Measurements from ENCODE around the gene TERF2IP. TPM values are rescaled to one million over a fixed set of nuclear protein-coding genes. Genes with fewer than 3 reads are reported as not detected.

The TERF2IP gene
- total and polyA plus RNA-seq, 9 of the 15 experiments (the other 6 are each of a cell fraction or from before 2014, with no cell fraction given): 14.5 to 64.2 (median 47.0) TPM

DNA sequence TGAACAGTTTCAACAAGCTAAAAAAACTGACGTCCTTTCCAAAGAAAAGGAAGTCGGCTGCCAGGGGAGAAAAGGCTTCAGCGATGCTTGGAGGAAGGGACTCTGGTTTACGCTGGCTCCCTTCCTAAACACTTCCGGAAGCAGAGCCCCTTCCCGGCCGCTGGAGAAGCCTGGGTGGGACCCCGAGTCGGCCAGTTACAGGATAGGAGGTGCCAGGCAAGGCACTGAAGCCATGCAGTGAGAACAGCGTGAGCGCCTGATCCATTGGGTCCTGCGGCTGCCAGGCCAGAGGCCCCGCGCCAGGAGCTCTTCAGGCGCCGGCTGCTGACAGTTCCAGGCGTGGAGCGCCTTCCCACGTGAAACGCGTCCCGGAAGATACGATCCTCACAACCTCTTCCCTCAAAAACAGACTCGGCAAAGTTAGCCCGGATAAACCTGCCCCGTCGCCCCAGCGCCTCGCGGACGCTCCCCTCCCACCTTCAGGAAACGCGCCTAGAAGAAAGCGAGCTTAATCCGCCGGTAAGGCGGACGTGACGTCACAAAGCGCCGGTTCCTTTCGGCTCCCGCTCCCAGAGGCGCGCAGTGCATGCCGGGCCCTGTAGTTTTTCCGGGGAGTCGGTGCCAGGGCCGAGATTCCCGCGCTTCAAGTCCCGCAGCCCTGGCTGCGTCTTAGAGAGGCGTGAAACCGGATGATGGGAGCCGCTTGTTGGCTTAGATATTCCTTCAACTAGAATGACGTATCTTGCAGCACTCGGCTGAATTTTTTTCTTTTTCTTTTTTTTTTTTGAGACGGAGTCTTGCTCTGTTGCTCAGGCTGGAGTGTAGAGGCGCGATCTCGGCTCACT is 24.6 kb upstream of the TERF2IP start, which contains the start of gene ADAT1 (continued):
- TF ChIP-seq, protein P1, sequence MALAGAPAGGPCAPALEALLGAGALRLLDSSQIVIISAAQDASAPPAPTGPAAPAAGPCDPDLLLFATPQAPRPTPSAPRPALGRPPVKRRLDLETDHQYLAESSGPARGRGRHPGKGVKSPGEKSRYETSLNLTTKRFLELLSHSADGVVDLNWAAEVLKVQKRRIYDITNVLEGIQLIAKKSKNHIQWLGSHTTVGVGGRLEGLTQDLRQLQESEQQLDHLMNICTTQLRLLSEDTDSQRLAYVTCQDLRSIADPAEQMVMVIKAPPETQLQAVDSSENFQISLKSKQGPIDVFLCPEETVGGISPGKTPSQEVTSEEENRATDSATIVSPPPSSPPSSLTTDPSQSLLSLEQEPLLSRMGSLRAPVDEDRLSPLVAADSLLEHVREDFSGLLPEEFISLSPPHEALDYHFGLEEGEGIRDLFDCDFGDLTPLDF (CRISPR knock-in tag; IDR thresholded peaks at IDR 0.05): peak; percentile 92
- TF ChIP-seq NFIX (CRISPR knock-in tag; IDR thresholded peaks at IDR 0.05; ENCODE audit: low read depth): no peak
- no peak for TF ChIP-seq IRF2 (CRISPR knock-in tag; IDR thresholded peaks at IDR 0.05)
- TF ChIP-seq, protein P2, sequence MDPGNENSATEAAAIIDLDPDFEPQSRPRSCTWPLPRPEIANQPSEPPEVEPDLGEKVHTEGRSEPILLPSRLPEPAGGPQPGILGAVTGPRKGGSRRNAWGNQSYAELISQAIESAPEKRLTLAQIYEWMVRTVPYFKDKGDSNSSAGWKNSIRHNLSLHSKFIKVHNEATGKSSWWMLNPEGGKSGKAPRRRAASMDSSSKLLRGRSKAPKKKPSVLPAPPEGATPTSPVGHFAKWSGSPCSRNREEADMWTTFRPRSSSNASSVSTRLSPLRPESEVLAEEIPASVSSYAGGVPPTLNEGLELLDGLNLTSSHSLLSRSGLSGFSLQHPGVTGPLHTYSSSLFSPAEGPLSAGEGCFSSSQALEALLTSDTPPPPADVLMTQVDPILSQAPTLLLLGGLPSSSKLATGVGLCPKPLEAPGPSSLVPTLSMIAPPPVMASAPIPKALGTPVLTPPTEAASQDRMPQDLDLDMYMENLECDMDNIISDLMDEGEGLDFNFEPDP (CRISPR knock-in tag; IDR thresholded peaks at IDR 0.05): no peak
- no peak for TF ChIP-seq ETS2 (tag; IDR thresholded peaks at IDR 0.05; ENCODE audit: borderline replicate concordance, poor library complexity, severe bottlenecking)
- TF ChIP-seq RNF2 (IDR thresholded peaks at IDR 0.05): peak; percentile 35; the same call in 1 of the 2 replicates
- TF ChIP-seq PRMT5 (CRISPR knock-in tag; IDR thresholded peaks at IDR 0.05): no peak
- no peak for TF ChIP-seq KDM1A (IDR thresholded peaks at IDR 0.05)
- TF ChIP-seq, protein P3, sequence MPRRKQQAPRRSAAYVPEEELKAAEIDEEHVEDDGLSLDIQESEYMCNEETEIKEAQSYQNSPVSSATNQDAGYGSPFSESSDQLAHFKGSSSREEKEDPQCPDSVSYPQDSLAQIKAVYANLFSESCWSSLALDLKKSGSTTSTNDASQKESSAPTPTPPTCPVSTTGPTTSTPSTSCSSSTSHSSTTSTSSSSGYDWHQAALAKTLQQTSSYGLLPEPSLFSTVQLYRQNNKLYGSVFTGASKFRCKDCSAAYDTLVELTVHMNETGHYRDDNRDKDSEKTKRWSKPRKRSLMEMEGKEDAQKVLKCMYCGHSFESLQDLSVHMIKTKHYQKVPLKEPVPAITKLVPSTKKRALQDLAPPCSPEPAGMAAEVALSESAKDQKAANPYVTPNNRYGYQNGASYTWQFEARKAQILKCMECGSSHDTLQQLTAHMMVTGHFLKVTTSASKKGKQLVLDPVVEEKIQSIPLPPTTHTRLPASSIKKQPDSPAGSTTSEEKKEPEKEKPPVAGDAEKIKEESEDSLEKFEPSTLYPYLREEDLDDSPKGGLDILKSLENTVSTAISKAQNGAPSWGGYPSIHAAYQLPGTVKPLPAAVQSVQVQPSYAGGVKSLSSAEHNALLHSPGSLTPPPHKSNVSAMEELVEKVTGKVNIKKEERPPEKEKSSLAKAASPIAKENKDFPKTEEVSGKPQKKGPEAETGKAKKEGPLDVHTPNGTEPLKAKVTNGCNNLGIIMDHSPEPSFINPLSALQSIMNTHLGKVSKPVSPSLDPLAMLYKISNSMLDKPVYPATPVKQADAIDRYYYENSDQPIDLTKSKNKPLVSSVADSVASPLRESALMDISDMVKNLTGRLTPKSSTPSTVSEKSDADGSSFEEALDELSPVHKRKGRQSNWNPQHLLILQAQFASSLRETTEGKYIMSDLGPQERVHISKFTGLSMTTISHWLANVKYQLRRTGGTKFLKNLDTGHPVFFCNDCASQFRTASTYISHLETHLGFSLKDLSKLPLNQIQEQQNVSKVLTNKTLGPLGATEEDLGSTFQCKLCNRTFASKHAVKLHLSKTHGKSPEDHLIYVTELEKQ (CRISPR knock-in tag; IDR thresholded peaks at IDR 0.05): no peak
- no peak for TF ChIP-seq PHTF2 (CRISPR knock-in tag; IDR thresholded peaks at IDR 0.05)
- no peak for TF ChIP-seq ZNF124 (CRISPR knock-in tag; IDR thresholded peaks at IDR 0.05)
- TF ChIP-seq, protein P4, sequence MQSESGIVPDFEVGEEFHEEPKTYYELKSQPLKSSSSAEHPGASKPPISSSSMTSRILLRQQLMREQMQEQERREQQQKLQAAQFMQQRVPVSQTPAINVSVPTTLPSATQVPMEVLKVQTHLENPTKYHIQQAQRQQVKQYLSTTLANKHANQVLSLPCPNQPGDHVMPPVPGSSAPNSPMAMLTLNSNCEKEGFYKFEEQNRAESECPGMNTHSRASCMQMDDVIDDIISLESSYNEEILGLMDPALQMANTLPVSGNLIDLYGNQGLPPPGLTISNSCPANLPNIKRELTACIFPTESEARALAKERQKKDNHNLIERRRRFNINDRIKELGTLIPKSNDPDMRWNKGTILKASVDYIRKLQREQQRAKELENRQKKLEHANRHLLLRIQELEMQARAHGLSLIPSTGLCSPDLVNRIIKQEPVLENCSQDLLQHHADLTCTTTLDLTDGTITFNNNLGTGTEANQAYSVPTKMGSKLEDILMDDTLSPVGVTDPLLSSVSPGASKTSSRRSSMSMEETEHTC (IDR thresholded peaks at IDR 0.05): no peak
- TF ChIP-seq POLR2AphosphoS2 (IDR thresholded peaks at IDR 0.05; ENCODE audit: low read length): peak; percentile 71; the same call in 1 of the 2 replicates
- no peak for TF ChIP-seq ZC3H4 (CRISPR knock-in tag; IDR thresholded peaks at IDR 0.05; ENCODE audit: borderline replicate concordance)
- TF ChIP-seq, protein P5, sequence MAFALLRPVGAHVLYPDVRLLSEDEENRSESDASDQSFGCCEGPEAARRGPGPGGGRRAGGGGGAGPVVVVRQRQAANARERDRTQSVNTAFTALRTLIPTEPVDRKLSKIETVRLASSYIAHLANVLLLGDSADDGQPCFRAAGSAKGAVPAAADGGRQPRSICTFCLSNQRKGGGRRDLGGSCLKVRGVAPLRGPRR (CRISPR knock-in tag; IDR thresholded peaks at IDR 0.05): no peak
- TF ChIP-seq POLR3G (IDR thresholded peaks at IDR 0.05; ENCODE audit: extremely low read depth, insufficient read length, insufficient replicate concordance): no peak
- TF ChIP-seq DACH1 (IDR thresholded peaks at IDR 0.05; ENCODE audit: partially characterized antibody): no peak
- TF ChIP-seq RBM17 (IDR thresholded peaks at IDR 0.05; ENCODE audit: borderline replicate concordance, low read depth, low read length): no peak
- TF ChIP-seq DDX20 (tag; IDR thresholded peaks at IDR 0.05; ENCODE audit: low read depth): no peak

Measured in K562 (cell line).